Measurements from ENCODE around the gene CDKL2.
A peak's percentile ranks its signal among the peaks of the same experiment; 100 is the strongest.

CDKL2 gene

DNA sequence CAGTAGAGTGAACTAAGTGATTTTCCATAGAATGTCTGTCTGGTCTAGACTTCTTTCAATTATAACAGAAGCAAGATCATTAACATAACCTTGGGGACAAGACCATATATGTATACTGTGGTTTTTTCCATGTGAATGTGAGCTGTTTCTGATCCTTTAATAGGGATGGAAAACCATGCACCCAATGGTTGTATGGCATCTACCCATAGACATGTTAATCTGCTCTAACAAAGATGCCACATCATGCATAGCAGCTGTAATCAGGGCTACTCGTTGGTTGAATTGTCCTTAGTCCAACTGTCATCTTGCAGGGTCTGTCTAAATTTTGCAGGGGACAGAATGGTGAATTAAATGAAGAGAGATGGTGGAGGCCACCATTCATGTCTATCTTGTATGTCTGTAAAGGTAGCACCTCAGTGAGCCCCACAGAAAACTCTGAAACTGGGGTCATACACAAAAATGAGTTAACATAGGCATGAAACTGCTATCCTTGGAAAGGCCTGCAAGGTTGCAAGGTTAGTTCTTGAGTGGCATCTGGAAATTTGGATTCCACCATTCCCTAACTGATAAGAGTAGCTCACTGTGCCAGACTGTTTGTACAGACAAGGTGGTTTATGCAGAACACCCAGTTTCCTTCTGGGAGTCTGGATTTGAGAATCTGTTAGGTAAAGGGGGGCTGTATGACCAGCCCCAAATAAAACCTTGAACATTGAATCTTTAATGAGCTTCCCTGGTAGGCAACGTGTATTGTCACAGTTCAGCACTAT, 99.6 kb downstream of the CDKL2 start:
- TF ChIP-seq Cebpa-rat (IDR thresholded peaks at IDR 0.05) = no peak

More for the DNA sequence above, 99.6 kb downstream of the CDKL2 start:
- H3K9me3 ChIP-seq (replicated peaks in 1 of 11) = peaks cover 42 to 52% (median 46%) of the 10 kb centered on the region in 11 experiments
- no peaks in the 10 kb centered on the region for H4K20me1 ChIP-seq
- H3K9ac ChIP-seq = no peak overlapping the region
- H3K36me3 ChIP-seq = peaks cover 75 to 88% (median 80%) of the 10 kb centered on the region in 11 experiments
- H3K27me3 ChIP-seq = no peaks in the 10 kb centered on the region
- H3K4me3 ChIP-seq = 0 out of 20 replicates have a peak overlapping the region, but pooled peaks of 1 of the 10 experiments have one; percentile 10
- H3K4me1 ChIP-seq = no peaks in the 10 kb centered on the region
- no peak overlapping the region for H3K4me2 ChIP-seq
- H3K27ac ChIP-seq = no peak overlapping the region

All from BLaER1 treated with 17β-estradiol and CSF1 and Interleukin-3, amounts not matched to agents 10 nM and 100 nM (cell line).